Activated naive CD8-positive, alpha-beta T cell treated with anti-CD3 and anti-CD28 coated beads, Interleukin-2, amount 50 U/mL, for 24 hours (primary cell): ENCODE results near the gene CCSER2.

ENCODE experiments used
- ATAC-seq: fragments of 150-1000 bp; cut with Tn5 transposase; one replicate; pipeline ENCODE4 v1.10.0; 2021
- DNase-seq: peaks from one replicate; pipeline ENCODE4 v3.0.0; 2021
- H3K27ac Mint-ChIP-seq: one replicate; pipeline ENCODE4 v1.8.0; 2021; ENCODE audit warnings: mild to moderate bottlenecking, mixed read lengths
- H3K27me3 Mint-ChIP-seq: one replicate; pipeline ENCODE4 v1.8.0; 2021; ENCODE audit warnings: mixed read lengths
- H3K36me3 Mint-ChIP-seq: one replicate; pipeline ENCODE4 v1.8.0; 2021; ENCODE audit warnings: low read depth, mixed read lengths
- H3K4me1 Mint-ChIP-seq: one replicate; pipeline ENCODE4 v1.8.0; 2021; ENCODE audit warnings: mixed read lengths
- H3K4me3 Mint-ChIP-seq: one replicate; pipeline ENCODE4 v1.8.0; 2021; ENCODE audit warnings: mild to moderate bottlenecking, moderate library complexity, mixed read lengths
- H3K9me3 Mint-ChIP-seq: one replicate; pipeline ENCODE4 v1.8.0; 2021; ENCODE audit warnings: mixed read lengths

CCSER2 gene

DNA sequence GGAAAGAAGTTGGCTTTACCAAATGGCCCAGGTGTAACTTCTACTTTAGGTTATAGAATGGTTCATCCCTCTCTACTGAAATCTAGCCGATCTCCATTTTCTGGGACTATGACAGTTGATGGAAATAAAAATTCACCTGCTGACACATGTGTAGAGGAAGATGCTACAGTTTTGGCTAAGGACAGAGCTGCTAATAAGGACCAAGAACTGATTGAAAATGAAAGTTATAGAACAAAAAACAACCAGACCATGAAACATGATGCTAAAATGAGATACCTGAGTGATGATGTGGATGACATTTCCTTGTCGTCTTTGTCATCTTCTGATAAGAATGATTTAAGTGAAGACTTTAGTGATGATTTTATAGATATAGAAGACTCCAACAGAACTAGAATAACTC lies 43.6 kb downstream of the CCSER2 start:
- Mint-ChIP-seq H3K4me1 (peaks cover 35% of the 10 kb centered on the region), H3K27ac (peak overlapping the region; percentile 41), H3K9me3 (peaks cover 6% of the 10 kb centered on the region), H3K27me3 (no peaks in the 10 kb centered on the region), H3K4me3 (no peak overlapping the region), H3K36me3 (peaks cover 31% of the 10 kb centered on the region)
- DNase-seq = no peak
- peak; percentile 33 for ATAC-seq

DNA sequence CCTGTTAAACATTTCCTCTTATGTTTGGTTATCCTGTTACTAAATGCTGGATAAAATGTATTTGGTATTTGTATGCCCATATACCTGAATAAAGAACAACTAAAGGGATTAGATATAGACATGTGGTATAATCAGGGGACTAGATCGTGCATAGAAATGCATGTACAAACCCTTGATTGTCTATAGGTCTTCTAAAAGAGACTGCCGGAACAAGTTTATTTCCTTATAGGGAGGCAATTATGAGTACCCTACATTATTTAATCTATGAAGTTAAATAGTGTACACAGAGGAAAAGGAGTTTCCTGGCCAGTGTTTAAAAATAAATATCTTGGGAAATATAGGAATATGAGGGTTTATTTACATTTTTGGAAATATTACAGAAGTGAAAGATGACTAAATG lies 44.6 kb downstream of the CCSER2 start:
- Mint-ChIP-seq H3K27ac (no peak overlapping the region), H3K4me3 (no peak overlapping the region), H3K27me3 (no peaks in the 10 kb centered on the region), H3K9me3 (peaks cover 6% of the 10 kb centered on the region), H3K36me3 (peaks cover 33% of the 10 kb centered on the region), H3K4me1 (peaks cover 32% of the 10 kb centered on the region)
- ATAC-seq (no peak), DNase-seq (no peak)

DNA sequence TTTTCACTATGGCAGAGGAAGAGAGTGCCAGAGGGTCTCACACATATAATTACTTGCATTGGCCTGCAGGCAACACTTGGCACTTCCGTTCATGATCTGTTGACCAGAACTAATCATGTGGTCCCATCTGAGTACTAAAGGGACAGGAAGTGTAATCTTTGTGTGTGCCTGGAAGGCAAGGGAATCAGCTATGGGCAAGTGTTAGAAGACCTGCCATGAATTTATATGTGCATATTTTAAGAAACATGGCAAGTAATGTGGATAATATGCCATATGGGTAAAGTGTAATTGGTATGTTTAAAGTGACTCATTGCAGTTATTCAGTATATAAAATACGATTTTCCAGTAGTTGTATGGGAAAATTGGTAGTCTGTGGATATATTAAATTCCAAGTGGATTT lies 46.1 kb downstream of the CCSER2 start:
- Mint-ChIP-seq H3K9me3 (no peaks in the 10 kb centered on the region), H3K27me3 (no peaks in the 10 kb centered on the region), H3K4me1 (peaks cover 36% of the 10 kb centered on the region), H3K4me3 (no peak overlapping the region), H3K27ac (no peak overlapping the region), H3K36me3 (peaks cover 30% of the 10 kb centered on the region)
- DNase-seq = no peak
- ATAC-seq = no peak

DNA sequence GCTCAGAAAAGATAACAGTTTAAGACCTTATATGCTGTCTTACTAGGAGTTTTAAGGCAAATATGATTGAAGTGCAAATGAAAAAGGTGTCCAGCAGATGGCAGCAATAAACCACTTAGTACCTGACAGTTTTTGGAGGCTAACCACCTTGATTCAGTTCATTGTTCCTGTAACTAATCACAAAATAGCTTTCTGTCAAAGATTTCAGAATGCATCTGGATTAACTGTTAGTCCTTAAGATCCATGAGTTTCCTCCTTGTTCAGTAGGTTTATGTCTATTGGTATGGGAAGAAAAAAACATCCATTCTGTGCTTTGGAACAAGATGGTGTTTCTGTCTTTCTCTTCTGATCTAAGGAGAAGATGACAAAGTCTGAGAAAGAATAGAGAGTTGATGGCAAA lies 46.6 kb downstream of the CCSER2 start:
- Mint-ChIP-seq H3K27ac (no peak overlapping the region), H3K27me3 (no peaks in the 10 kb centered on the region), H3K9me3 (no peaks in the 10 kb centered on the region), H3K4me3 (no peak overlapping the region), H3K36me3 (peaks cover 31% of the 10 kb centered on the region), H3K4me1 (peaks cover 36% of the 10 kb centered on the region)
- ATAC-seq = no peak
- DNase-seq = peak; percentile 30

DNA sequence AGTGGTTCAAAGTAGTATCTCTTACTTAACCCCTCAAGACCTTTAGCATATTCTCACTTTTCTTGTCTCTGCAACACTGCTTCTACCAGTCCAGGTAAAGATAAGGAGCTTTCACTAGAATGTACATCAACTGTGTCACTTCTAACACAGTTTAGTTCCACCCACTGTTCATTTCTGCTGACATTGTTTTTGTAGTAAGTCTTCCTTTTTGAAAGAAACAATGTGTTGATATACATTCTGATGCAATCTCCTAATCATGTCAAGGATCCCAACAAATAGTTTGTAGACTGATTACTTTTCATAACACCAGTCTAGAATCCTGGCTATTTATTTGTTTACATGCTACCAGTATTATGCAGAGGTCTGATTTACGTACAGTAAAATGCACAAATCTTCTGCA lies 47.5 kb downstream of the CCSER2 start:
- ATAC-seq (no peak), DNase-seq (no peak)
- no peak overlapping the region for H3K4me3 Mint-ChIP-seq
- peaks cover 36% of the 10 kb centered on the region for H3K36me3 Mint-ChIP-seq
- peaks cover 36% of the 10 kb centered on the region for H3K4me1 Mint-ChIP-seq
- no peaks in the 10 kb centered on the region for H3K9me3 Mint-ChIP-seq
- H3K27ac Mint-ChIP-seq = no peak overlapping the region
- no peaks in the 10 kb centered on the region for H3K27me3 Mint-ChIP-seq

DNA sequence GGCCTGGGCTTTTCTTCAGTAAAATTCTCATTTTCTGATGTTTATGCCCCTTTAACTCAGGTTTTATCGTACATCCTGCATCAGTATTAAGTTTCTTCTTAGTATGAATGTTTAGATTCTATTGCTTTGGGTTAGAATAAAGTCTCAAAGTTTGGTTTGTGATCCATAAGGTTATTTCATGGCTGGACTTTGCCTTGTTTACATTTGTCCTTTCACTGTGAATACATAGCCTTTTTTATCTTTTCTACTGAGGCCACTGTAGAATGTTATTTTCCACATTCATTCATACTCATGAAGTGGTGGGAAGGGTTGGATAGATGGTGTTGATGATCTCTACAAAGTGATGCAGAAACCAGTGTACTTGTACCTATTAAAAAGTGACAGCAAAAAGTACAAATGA lies 59.8 kb downstream of the CCSER2 start:
- peaks cover 16% of the 10 kb centered on the region for H3K4me1 Mint-ChIP-seq

DNA sequence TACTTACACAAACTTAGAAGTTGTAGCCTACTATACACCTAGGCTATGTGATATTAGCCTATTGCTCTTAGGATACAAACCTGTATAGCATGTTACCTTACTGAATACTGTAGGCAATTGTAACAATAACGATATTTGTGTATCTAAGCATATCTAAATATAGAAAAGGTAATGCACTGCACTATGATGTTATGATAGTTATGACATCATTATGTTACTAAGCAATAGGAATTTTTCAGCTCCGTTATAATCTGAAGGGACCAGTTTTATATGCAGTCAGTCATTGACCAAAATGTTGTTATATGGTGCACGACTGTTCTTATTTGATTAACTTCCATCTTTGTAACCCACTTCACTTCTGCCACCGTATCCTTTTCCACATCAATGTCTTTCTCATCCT lies 62.0 kb downstream of the CCSER2 start:
- Mint-ChIP-seq H3K4me1 (peaks cover 20% of the 10 kb centered on the region), H3K27ac (no peak overlapping the region), H3K9me3 (peaks cover 7% of the 10 kb centered on the region), H3K27me3 (no peaks in the 10 kb centered on the region), H3K36me3 (peaks cover 19% of the 10 kb centered on the region), H3K4me3 (no peak overlapping the region)
- DNase-seq (no peak), ATAC-seq (no peak)

More for the DNA sequence above, 59.8 kb downstream of the CCSER2 start:
- no peak overlapping the region for H3K27ac Mint-ChIP-seq
- H3K27me3 Mint-ChIP-seq = no peaks in the 10 kb centered on the region
- no peak for DNase-seq
- H3K4me3 Mint-ChIP-seq = no peak overlapping the region
- no peak for ATAC-seq
- H3K9me3 Mint-ChIP-seq = peaks cover 8% of the 10 kb centered on the region
- peaks cover 30% of the 10 kb centered on the region for H3K36me3 Mint-ChIP-seq

DNA sequence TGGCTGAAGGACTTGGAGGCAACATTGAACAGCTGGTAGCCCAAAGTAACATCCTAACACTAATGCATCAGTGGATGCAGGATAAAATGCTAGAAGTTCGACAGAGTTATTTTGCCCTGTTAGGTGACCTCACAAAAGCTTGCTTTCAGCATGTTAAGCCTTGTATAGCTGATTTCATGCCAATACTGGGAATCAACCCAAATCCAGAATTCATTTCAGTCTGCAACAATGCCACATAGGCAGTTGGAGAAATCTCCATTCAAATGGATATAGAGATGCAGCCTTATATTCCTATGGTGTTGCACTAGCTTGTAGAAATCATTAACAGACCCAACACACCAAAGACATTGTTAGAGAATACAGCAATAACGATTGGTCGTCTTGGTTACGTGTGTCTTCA lies 62.9 kb downstream of the CCSER2 start:
- no peak overlapping the region for H3K27ac Mint-ChIP-seq
- H3K36me3 Mint-ChIP-seq = peaks cover 23% of the 10 kb centered on the region
- H3K4me1 Mint-ChIP-seq = peaks cover 26% of the 10 kb centered on the region
- no peaks in the 10 kb centered on the region for H3K27me3 Mint-ChIP-seq
- H3K9me3 Mint-ChIP-seq = peaks cover 3% of the 10 kb centered on the region
- H3K4me3 Mint-ChIP-seq = no peak overlapping the region
- no peak for DNase-seq
- no peak for ATAC-seq

DNA sequence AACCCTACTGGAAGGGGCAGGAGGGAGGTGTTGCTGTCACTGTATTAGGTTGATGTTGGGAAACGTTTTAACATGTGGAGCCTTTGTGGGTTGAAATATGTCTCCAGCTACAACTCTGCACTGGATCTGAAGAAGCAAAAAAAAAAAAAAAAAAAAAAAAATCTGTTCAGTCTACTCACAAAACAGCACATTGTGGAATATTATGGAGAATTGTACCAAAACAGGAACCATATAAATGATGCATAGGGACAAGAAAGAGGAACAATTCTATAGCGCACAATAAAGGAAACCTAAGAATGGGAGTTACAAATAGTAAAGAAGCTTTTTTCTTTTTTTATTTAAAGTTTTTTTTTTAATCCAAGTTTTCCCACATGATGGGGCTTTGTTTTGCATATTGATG lies 63.8 kb downstream of the CCSER2 start:
- H3K4me1 Mint-ChIP-seq = peaks cover 31% of the 10 kb centered on the region
- ATAC-seq (no peak), DNase-seq (no peak)
- H3K36me3 Mint-ChIP-seq = peaks cover 22% of the 10 kb centered on the region
- H3K9me3 Mint-ChIP-seq = peaks cover 3% of the 10 kb centered on the region
- H3K27ac Mint-ChIP-seq = no peak overlapping the region
- H3K4me3 Mint-ChIP-seq = no peak overlapping the region
- no peaks in the 10 kb centered on the region for H3K27me3 Mint-ChIP-seq

DNA sequence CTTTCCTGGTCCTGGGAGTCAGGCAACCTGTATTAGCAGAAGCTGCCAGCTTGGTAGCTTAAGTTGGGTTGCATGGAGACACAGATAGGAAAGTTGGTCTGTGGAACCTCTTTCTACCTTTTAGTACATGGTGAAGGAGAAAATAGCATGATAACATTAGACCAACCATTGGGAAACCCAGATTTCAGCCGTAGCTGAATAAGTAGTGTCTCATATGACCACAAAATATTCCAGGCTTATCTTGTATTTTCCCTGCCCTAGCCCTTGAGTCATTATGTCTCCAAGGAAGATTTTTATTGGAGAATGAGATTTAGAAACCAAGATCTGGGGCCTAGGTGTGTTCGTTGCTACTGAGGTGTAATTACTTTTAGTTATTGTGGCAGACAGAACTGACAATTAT lies 67.2 kb downstream of the CCSER2 start:
- H3K27ac Mint-ChIP-seq = no peak overlapping the region
- no peak overlapping the region for H3K4me3 Mint-ChIP-seq
- no peaks in the 10 kb centered on the region for H3K27me3 Mint-ChIP-seq
- peaks cover 16% of the 10 kb centered on the region for H3K9me3 Mint-ChIP-seq
- peaks cover 28% of the 10 kb centered on the region for H3K36me3 Mint-ChIP-seq
- ATAC-seq (no peak), DNase-seq (no peak)
- peaks cover 36% of the 10 kb centered on the region for H3K4me1 Mint-ChIP-seq

DNA sequence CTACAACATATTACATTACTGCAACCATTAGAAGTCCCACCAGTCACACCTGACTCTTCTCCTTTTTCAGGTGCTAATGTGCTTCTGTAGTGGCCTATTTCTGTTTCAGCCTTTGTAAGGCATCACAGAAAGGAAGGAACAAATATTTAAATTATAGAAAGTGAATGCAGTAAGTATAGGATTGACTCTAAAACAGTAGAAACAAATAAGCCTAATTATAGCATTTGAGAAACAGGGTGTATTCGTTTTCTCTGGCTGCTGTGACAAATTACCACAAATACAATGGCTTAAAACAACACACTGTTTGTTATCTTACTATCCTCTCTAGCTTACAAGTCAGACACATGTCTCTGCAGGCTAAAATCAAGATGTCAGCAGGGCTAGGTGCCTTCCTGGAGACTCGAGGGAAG lies 69.4 kb downstream of the CCSER2 start:
- no peaks in the 10 kb centered on the region for H3K27me3 Mint-ChIP-seq
- H3K36me3 Mint-ChIP-seq = peaks cover 43% of the 10 kb centered on the region
- H3K27ac Mint-ChIP-seq = no peak overlapping the region
- ATAC-seq (no peak), DNase-seq (no peak)
- H3K9me3 Mint-ChIP-seq = peaks cover 16% of the 10 kb centered on the region
- H3K4me1 Mint-ChIP-seq = peaks cover 24% of the 10 kb centered on the region
- H3K4me3 Mint-ChIP-seq = no peak overlapping the region

DNA sequence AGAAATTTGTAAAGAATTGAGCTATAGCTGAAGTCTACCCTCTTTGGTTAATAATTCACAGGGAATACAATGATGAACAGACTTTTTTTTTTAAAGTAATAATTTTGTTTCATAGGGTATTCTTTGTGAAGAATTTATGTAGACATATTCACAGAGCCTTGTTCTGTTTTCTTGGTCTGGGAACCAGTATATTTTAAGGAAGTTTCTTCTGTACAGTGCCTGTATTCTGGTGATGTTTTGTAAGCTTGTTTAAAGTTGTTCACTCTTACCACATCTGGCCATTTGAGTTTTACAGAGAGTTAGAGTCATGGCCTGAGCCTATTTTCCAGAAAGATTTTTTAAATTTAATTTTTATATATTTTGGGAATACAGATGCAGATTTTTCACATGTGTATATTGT lies 70.3 kb downstream of the CCSER2 start:
- Mint-ChIP-seq H3K27ac (no peak overlapping the region), H3K9me3 (peaks cover 16% of the 10 kb centered on the region)

DNA sequence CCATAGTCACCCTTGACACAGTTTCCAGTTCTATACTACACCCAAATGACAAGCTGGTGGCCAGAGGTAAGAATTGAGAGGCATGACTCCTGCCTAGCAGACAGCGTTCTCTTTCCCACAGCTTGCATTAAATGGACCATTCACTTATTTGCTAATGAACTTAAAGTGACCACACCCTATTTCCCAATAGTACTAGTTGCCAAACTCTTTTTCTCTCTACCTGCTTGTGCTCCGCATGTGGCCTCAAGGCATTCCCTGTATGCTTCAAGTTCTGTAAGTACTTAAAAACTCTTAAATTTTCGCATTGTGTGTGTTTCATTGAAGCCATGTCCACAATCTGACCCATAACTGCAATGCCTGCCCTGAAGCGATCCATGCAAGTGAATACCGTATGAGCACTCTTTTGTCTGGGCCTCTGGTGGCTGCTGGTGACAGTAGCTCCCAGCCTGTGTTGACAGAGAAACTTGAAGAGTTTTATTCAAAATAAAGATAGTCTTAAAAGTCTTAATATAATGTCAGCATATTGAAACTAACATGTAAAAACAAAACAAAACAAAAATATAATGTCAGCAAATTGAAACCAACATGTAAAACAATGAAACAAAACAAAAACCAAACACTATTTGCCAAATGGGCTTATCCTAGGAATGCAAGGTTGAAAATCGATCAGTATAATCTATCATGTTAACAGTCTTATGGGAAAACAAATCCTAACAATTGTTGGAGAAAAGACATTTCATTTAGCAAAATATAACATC lies 73.6 kb downstream of the CCSER2 start:
- H3K27ac Mint-ChIP-seq = no peak overlapping the region
- DNase-seq = no peak
- no peak overlapping the region for H3K4me3 Mint-ChIP-seq
- H3K27me3 Mint-ChIP-seq = no peaks in the 10 kb centered on the region
- H3K4me1 Mint-ChIP-seq = peaks cover 25% of the 10 kb centered on the region
- no peak for ATAC-seq
- peaks cover 13% of the 10 kb centered on the region for H3K9me3 Mint-ChIP-seq
- H3K36me3 Mint-ChIP-seq = peaks cover 35% of the 10 kb centered on the region

More for the DNA sequence above, 70.3 kb downstream of the CCSER2 start:
- no peaks in the 10 kb centered on the region for H3K27me3 Mint-ChIP-seq
- H3K4me1 Mint-ChIP-seq = peaks cover 18% of the 10 kb centered on the region
- H3K4me3 Mint-ChIP-seq = no peak overlapping the region
- no peak for ATAC-seq
- no peak for DNase-seq
- peaks cover 43% of the 10 kb centered on the region for H3K36me3 Mint-ChIP-seq

DNA sequence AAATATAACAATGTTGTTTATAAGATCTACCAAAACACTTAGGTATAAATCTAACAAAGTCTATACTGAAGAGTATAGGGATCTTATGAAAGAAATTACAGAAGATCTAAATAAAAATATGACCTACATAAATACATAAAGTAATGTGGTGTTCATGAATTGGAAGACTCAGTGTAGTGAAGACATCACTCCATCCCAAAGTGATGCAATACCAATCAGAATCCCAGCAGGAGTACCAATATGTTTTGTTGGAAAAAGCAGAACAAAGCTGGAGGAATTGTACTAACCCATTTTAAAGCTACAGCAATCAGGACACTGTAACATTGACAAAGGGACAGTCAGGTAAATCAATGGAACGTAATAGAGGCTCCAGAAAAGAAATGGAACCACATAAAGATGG lies 76.4 kb downstream of the CCSER2 start:
- Mint-ChIP-seq H3K36me3 (peaks cover 31% of the 10 kb centered on the region), H3K27me3 (no peaks in the 10 kb centered on the region), H3K4me3 (no peak overlapping the region), H3K27ac (no peak overlapping the region), H3K9me3 (peaks cover 8% of the 10 kb centered on the region), H3K4me1 (peaks cover 22% of the 10 kb centered on the region)
- ATAC-seq (no peak), DNase-seq (no peak)

DNA sequence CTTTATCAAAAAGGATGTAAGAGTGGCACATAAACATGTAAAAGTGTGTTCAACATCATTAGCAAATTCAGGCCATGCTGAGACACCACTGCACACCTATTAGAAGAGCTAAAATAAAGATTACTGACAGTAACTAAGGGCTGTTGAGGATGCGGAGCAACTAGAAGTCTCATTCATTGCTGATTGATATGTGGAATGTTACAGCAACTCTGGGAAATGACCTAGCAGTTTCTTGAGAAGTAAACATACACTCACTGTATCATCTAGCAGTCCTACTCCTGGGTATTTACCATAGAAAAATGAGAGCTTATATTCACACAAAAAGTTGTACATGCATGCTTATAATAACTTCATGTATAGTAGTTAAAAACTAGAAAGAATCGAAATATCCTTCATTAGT lies 77.3 kb downstream of the CCSER2 start:
- H3K36me3 Mint-ChIP-seq = peaks cover 31% of the 10 kb centered on the region
- ATAC-seq (no peak), DNase-seq (no peak)
- H3K27me3 Mint-ChIP-seq = no peaks in the 10 kb centered on the region
- no peak overlapping the region for H3K4me3 Mint-ChIP-seq
- H3K27ac Mint-ChIP-seq = no peak overlapping the region
- H3K9me3 Mint-ChIP-seq = peaks cover 11% of the 10 kb centered on the region
- H3K4me1 Mint-ChIP-seq = peaks cover 22% of the 10 kb centered on the region

DNA sequence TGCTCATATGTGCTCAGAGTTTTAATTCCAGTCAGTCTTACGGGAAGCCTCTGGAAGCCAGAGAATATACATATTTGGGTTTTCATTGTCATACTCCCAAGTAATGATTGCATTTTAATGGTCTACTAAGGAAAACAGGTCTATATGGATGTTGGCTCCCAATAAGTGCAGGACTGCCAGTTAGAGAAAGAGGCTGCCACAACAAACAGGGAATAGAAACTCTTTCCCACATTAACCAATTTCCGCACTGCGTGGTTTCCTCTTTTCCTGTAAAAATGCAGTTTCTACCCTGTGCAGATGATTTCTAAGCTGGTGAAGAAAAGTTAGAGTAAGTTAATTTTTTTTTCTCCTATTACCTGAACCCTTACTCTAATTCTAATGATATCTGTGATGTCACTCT lies 78.2 kb downstream of the CCSER2 start:
- no peak for DNase-seq
- H3K27me3 Mint-ChIP-seq = no peaks in the 10 kb centered on the region
- H3K9me3 Mint-ChIP-seq = peaks cover 18% of the 10 kb centered on the region
- H3K36me3 Mint-ChIP-seq = peaks cover 32% of the 10 kb centered on the region
- no peak overlapping the region for H3K4me3 Mint-ChIP-seq
- H3K27ac Mint-ChIP-seq = no peak overlapping the region
- peaks cover 22% of the 10 kb centered on the region for H3K4me1 Mint-ChIP-seq
- ATAC-seq = no peak
